Stimulated activated CD4-positive, alpha-beta T cell treated with anti-CD3 and anti-CD28 coated beads, Interleukin-15, amount 100 ng/mL, for 48 hours (primary cell): ENCODE measurements around the gene AGXT.
"Not testable (repeated sequence)": the region's sequence is repeated elsewhere in the genome, so short reads cannot be mapped to it uniquely, and the experiment has no call there.

Source experiments
- DNase-seq, 2 donors: peaks; one replicate each; pipeline ENCODE4 v3.0.0-alpha.2; 2020; ENCODE audit warnings: low read depth in 2 of 2

The AGXT gene

DNA sequence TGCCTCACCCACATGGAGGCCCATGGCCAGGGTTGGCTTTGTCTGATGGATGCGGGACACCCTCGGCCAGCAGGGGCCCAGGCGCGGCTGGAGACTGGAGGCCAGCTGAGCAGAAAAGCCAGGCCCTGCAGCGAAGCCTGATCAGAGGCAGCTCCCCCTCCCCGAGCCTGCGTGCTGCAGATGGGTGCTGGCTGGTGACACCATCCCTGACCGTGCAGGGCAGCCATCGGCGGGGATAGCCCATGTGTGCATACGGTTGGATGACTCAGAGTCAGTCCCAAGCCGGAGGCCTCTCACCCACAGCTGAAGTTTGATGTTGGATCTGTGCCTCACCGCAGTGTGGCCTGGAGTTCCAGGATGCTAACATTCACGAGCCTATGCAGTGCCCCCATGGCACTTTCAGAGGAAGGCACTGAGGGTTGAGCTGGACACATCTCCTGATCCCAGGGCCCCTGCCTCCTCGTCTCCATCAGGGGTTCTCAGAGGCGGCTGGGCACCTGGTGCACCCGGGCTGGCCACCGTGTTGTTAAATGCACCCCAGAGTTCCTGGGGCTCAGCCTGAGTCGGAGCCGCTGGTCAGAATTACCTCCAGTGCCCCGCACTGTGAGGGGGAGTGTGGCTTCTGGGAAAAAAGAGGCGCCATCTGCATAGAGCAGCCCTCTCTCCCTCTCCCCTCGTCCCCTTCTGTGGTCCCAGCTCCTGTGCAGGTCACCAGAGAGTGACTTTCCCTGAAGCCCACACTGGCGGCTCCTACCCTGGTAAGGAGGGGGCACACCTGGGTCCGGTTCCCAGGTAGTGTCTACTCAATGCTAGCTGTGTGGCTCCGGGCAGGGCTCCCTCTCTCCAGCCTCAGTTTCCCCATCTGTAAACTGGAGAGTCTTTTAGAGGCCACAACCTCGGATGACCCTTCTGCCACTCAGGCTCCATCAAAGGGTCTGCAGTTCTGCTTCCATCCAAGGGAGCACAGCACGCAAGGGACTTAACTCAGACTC is 29.2 kb upstream of the AGXT start:
- no peak for DNase-seq

DNA sequence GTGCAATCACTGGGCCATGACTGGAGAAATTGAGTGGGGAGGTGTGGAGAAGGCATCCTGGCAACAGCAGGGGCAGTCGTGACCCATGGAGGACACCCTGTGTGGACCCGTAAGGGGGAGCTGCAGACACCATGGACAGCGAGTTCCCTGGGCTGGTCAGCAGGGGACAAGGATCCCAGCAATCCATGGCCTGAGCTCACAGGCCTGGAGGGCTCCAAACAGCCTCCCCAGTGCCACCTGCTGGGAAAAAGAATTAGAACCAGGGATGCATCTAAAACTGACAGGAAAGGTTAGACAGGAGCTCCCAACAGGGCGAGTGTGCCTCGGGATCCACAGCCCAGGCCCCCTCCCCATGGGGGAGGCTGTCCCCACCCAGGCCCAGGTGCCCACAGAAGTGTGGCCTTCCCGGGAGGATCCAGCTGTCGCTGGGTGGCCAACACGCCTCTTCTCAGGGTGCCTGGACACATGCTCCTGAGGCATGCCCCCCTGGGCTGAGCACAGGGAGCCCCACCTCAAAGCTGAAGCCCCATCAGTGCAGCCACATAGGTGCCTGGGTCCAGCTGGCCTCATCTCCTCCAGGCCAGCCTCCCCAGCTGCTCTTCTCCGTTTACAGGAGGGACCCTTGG is 28.1 kb upstream of the AGXT start:
- no peak for DNase-seq

GRCh38 chr2:240846309-240846708 is 22.3 kb upstream of the AGXT start:
- DNase-seq, result not testable (repeated sequence)

DNA sequence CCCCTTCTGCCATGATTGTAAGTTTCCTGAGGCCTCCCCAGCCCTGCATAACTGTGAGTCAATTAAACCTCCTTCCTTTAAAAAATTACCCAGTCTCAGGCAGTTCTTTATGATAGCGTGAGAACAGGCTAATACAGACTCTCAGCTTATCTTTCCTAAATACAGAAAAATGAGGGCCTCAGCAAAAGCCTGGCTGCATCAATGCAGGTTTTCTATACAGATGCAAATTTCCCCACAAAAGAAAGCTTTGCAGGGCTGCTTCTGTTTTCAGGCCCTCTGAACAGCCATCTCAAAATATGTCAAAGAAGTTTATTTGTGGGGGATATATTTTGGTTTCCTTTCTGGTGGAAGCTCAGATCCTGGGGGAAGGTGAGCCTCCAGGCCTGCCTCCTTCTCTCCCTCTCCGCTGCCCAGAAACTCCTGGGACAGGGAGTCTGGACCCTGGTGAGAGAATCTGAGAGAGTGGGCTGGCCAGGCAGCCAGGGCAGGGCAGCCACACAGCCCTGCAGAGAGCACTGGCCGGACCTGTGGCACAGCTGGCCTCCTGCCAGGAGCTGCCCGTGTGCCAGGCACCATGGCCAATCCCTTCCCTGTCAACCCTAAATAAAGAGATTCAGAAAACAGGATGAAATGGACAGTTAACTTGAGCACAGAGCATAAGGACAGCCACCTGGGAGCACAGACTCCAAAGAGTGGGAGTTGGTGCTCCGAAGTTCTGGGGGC is 21.6 kb upstream of the AGXT start:
- DNase-seq, result no peak

DNA sequence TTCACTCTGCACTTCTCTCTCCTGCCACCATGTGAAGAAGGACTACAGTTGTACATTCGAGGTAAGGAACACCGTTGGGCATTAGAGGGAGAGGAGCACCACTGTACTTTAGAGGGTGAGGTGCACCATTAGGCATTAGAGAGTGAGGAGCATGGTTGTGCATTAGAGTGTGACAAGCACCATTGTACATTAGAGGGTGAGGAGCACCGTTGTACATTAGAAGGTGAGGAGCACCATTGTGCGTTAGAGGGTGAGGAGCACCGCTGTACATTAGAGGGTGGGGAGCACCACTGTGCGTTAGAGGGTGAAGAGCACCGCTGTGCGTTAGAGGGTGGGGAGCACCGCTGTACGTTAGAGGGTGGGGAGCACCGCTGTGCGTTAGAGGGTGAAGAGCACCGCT is 20.8 kb upstream of the AGXT start:
- no peak for DNase-seq

DNA sequence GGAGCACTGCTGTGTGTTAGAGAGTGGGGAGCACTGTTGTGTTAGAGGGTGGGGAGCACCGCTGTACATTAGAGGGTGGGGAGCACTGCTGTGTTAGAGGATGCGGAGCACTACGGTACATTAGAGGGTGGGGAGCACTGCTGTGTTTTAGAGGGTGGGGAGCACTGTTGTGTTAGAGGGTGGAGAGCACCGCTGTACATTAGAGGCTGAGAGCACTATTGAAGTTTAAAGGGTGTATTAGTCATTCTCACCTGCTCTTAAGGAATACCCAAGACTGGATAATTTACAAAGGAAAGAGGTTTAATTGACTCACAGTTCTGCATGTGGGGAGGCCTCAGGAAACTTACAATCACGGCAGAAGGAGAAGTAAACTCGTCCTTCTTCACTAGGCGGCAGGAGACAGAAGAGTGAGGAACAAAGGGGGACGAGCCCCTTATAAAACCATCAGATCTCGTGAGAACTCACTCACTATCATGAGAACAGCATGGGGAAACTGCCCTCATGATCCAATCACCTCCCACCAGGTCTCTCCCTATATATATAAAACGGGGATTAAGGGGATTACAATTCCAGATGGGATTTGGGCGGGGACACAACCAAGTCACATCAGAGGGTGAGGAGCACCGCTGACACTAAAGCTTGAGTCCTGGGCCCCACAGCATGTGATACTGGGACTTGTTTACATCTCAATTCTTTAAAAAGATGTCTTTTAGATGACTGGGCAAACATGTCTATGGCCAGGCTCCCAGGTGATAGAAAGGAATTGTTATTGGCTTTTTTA is 19.5 kb upstream of the AGXT start:
- DNase-seq, result no peak

- DNase-seq, result no peak
Measured at GRCh38 chr2:240850026-240850425, 18.6 kb upstream of the AGXT start.

DNA sequence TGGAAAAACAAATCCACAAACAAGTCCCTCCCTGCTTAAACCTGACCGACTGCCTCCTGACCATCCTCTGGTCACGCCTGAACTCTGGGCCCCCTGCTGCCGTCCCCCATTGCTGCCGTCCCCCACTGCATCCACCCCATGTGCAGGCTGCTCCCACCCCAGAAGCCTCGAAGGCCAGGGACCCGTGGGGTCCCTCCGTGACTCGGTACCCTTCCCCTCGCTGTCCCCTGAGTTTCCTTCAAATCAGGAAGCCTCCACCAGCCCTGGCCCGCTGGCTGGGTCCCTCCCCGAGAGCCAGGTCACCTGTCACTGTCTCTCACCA is 17.9 kb upstream of the AGXT start:
- no peak for DNase-seq

GRCh38 chr2:240851078-240851991 is 17.3 kb upstream of the AGXT start:
- peak; percentile 59 to 74 for DNase-seq

GRCh38 chr2:240852671-240853314 is 15.8 kb upstream of the AGXT start:
- no peak for DNase-seq

DNA sequence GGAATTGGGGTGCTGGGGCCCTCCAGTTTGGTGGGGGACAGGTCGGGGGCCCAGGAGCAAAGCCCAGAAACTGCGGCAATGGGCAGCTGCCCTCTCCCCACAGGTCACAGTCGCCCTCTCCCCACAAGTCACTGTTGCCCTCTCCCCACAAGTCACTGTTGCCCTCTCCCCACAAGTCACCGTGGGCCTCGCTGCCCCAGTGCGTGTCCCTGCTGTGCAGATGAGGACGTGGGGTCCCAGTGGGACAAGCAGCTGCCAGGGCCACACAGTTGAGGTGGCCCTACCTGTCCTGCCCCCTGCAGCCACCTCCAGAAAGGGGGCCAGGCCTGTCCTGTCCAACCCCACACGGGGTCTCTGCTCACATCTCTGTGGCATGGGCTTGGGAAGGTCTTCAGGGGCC is 13.0 kb upstream of the AGXT start:
- DNase-seq, result no peak

DNA sequence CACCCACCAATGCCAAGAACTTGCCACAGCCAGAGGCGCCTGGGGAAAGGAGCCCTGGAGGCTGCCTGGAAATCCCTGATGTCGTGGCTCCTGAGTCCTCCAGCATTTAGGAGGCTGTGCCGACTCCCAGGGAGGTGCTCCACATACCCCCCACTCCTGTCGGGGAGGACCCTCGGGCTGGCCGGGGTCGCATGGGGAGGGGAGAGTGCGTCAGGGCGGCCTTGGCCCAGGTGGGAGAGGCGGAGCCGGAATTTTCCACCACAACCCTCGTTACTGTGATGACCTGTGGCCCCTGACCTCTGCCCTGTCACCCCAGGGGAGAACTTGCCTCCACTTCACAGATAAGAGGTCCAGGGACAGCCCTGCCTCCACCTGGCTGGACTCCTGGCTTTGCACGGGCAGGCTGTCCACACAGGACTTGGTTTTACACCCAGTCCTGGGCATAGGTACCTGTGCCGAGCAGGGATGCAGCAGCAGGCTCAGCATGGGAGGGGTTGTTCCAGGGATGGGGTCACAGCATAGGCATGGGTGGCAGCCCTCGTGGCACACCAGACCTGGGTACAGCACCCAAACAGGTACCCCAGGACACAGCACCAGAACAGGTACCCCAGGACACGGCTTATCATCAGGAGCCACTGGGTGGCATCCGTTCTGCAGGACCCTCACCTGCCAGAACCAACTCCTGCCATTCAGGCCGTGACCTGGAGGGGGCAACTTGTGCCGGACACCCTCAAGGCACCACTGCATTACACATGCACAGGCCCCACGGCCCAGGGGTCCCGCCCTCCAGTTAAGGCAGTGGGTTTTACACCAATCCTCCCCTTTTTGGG is 12.3 kb upstream of the AGXT start:
- DNase-seq, result no peak

DNA sequence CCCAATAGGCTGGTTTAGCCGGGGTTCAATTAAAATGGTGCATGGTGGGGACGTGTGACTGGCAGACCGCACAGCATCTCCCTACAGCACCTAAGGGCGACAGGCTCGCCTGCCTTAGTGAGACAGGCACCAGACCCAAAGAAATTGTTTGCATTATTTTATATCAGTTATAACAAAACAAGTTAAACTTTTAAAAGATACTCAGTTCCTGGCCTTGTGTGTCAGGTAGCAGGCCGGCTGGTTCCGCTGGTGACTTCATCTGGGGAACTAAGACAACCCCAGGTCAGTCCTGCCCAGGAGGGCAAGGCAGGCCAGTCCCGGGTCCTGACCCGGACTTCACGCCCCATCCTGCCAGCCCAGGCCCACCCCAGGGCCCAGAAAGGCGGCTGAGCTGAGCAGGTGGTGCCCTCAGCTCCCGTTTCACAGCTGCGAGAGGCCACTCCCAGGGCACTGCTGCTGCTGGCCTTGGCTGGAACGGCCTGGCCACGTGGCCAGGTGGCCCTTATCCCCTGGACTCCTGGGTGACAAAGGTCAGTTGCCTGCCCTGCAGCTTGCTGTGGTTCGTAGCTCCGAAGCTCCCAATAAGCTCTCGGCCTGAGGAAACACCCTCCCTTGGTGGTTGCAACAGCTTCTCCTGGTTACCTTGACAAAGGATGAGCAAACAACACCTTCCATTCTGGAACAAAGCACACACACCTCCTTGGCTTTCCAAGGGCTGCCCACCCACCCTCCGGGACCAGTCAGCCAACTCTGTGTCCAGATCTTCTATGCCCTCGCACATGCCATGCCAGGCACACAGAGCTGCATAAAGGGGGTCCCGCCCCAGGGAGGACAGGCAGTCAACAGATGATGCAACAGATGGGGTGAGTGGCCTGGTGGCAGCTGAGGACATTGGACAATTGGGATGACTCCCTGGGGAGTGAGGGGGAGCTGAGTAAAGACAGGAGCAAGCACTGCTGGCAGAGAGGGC is 11.3 kb upstream of the AGXT start:
- DNase-seq, result no peak

DNA sequence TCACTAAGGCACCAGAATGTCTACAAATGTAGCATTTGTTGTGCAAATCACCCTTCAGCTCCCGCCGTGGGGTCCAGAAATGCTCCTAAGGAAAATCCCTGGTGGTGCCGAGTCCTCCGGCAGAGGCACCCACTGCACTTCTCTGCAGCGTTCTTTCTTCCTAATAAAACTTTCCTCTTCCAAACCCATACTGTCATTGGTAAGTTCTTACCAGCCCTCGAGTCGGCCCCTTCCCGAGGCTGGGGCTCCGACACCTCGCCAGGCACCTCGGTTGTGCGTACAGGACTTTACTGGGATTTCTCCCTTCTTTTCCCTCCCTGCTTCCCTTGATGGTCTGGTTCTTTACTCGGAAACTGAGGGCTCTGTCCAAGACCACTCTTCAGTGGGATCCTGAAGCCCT is 10.3 kb upstream of the AGXT start:
- DNase-seq, result no peak

- DNase-seq, result no peak
Measured at GRCh38 chr2:240858871-240859270, 9.8 kb upstream of the AGXT start.

GRCh38 chr2:240861547-240861946 is 7.1 kb upstream of the AGXT start:
- no peak for DNase-seq

GRCh38 chr2:240864475-240864874 is 4.1 kb upstream of the AGXT start:
- no peak for DNase-seq

DNA sequence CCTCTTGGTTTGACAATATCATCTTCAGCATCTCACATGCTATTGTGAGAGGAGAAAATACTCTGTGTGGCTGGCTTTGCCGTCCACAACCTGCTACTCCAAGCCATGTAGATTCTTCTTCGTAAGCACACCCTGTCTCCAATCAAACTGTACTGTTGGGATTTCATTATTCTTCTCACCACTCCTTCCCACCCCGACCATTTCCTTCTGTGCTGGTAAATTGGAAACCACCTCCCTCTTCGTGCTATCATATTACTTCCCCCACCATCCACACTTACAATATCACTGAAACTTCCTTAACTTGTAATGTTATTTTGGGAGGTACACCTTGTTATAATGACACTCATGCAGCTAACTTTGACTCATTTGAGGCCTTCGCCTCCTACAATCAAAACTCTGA is 3.2 kb upstream of the AGXT start:
- no peak for DNase-seq
